Measurements from ENCODE around the gene OR13J1.

The OR13J1 gene

GRCh38 chr9:35845824-35846771 lies 24.1 kb downstream of the OR13J1 start:
- no peak overlapping the region for H3K27ac ChIP-seq (replicated peaks)
- no peak overlapping the region for H3K4me3 ChIP-seq (replicated peaks; ENCODE audit: insufficient read depth, low read length)
- no peak for DNase-seq (ENCODE audit: low read depth in 1 of 2, low spot score in 1 of 2)
- TF ChIP-seq, protein P1, sequence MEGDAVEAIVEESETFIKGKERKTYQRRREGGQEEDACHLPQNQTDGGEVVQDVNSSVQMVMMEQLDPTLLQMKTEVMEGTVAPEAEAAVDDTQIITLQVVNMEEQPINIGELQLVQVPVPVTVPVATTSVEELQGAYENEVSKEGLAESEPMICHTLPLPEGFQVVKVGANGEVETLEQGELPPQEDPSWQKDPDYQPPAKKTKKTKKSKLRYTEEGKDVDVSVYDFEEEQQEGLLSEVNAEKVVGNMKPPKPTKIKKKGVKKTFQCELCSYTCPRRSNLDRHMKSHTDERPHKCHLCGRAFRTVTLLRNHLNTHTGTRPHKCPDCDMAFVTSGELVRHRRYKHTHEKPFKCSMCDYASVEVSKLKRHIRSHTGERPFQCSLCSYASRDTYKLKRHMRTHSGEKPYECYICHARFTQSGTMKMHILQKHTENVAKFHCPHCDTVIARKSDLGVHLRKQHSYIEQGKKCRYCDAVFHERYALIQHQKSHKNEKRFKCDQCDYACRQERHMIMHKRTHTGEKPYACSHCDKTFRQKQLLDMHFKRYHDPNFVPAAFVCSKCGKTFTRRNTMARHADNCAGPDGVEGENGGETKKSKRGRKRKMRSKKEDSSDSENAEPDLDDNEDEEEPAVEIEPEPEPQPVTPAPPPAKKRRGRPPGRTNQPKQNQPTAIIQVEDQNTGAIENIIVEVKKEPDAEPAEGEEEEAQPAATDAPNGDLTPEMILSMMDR (IDR thresholded peaks at IDR 0.05; ENCODE audit: insufficient read depth, low read length): no peak
- TF ChIP-seq POLR2AphosphoS5 (IDR thresholded peaks at IDR 0.05; ENCODE audit: low read depth): no peak
- no peak for TF ChIP-seq SPI1 (IDR thresholded peaks at IDR 0.05; ENCODE audit: borderline replicate concordance, low read depth)
- TF ChIP-seq GABPA (IDR thresholded peaks at IDR 0.05; ENCODE audit: low read depth): no peak
- TF ChIP-seq REST (IDR thresholded peaks at IDR 0.05; ENCODE audit: insufficient replicate concordance, low read depth): no peak
- H3K27me3 ChIP-seq (ENCODE audit: insufficient read depth, poor library complexity, severe bottlenecking): peaks cover 39% of the 10 kb centered on the region

DNA sequence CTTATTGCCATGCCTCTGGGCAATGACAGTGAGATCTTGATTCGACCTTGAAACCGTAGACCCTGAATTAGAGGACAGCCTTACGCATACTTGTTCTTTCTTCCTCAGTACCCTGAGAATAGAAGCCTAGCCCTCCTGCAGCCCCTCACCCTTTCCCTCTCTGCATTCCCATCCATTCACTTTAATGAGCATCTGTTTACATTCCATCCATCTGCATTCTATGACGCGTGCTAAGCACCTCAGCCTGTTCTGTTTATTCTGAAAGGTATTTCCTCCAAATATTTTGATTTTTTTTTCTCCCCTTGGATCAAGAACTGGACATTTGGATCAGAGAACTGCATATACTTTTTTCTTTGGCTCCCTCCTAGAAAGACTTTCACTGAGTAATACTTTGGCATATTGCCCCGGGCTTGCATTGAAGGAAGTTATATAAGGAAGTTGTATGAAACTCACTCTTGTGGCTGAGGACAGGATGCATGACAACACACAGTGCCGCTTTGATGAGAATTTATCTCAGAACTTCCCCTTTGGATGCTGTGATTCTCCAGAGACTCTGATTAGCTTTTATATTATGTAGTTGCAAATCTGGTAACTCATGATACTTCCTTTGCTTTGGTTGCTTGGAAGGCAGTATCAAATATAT lies 25.5 kb downstream of the OR13J1 start:
- DNase-seq (ENCODE audit: low read depth in 1 of 2, low spot score in 1 of 2): peak; percentile 78 to 90
- Histone ChIP-seq H3K4me3 (replicated peaks; ENCODE audit: insufficient read depth, low read length) (no peak overlapping the region), H3K27ac (replicated peaks) (no peak overlapping the region)

More for the DNA sequence above, 25.5 kb downstream of the OR13J1 start:
- peaks cover 44% of the 10 kb centered on the region for H3K27me3 ChIP-seq (ENCODE audit: insufficient read depth, poor library complexity, severe bottlenecking)
- TF ChIP-seq SPI1 (IDR thresholded peaks at IDR 0.05; ENCODE audit: borderline replicate concordance, low read depth) (peak; percentile 65; the same call in 1 of the 2 replicates), GABPA (IDR thresholded peaks at IDR 0.05; ENCODE audit: low read depth) (peak; percentile 65), POLR2AphosphoS5 (IDR thresholded peaks at IDR 0.05; ENCODE audit: low read depth) (peak; percentile 96), REST (IDR thresholded peaks at IDR 0.05; ENCODE audit: insufficient replicate concordance, low read depth) (no peak)
- TF ChIP-seq, protein P1 (IDR thresholded peaks at IDR 0.05; ENCODE audit: insufficient read depth, low read length): no peak

All from HL-60 (cell line).